Thymus (tissue), 11 donors: ENCODE measurements around the gene SLC48A1. TPM values are rescaled to one million over a fixed set of nuclear protein-coding genes. Genes with fewer than 3 reads are reported as not detected.

ENCODE experiments used
- DNase-seq, 9 donors: peaks; one replicate each; pipeline ENCODE4 v3.0.0-alpha.2; 2013; ENCODE audit warnings: low spot score in 9 of 9, low read depth in 6 of 9, missing footprints in 1 of 9
- H3K27ac ChIP-seq, 2 donors: one replicate each; pipeline ENCODE4 v1.5.1; 2013; ENCODE audit warnings: control low read depth in 1 of 2, low read depth in 1 of 2, low read length in 1 of 2, mild to moderate bottlenecking in 1 of 2, moderate library complexity in 1 of 2
- H3K27me3 ChIP-seq, 2 donors: one replicate each; pipeline ENCODE4 v1.5.1; 2013; ENCODE audit warnings: low read length in 1 of 2; ENCODE audit not compliant: control insufficient read depth in 2 of 2, insufficient read depth in 1 of 2
- H3K36me3 ChIP-seq, 2 donors: one replicate each; pipeline ENCODE4 v1.5.1; 2013; ENCODE audit warnings: low read length in 1 of 2, mild to moderate bottlenecking in 1 of 2, moderate library complexity in 1 of 2; ENCODE audit not compliant: control insufficient read depth in 2 of 2, insufficient read depth in 2 of 2
- H3K4me1 ChIP-seq, 2 donors: one replicate each; pipeline ENCODE4 v1.5.1; 2013; ENCODE audit warnings: low read length in 2 of 2; ENCODE audit not compliant: control insufficient read depth in 2 of 2, insufficient read depth in 2 of 2
- H3K4me3 ChIP-seq, 2 donors: one replicate each; pipeline ENCODE4 v1.5.1; 2013; ENCODE audit warnings: low read length in 2 of 2, control low read depth in 1 of 2, mild to moderate bottlenecking in 1 of 2
- H3K9me3 ChIP-seq, 2 donors: one replicate each; pipeline ENCODE4 v1.5.1; 2013; ENCODE audit warnings: low read length in 1 of 2, mild to moderate bottlenecking in 1 of 2; ENCODE audit not compliant: control insufficient read depth in 2 of 2, insufficient read depth in 1 of 2
- WGBS: extraction: QIAGEN DNeasy Blood & Tissue Kit; methylation state at CpG from one replicate; pipeline ENCODE4 v1.1.7; 2013; 5-methylcytosine and 5-hydroxymethylcytosine counted together
- polyA plus RNA-seq: library from polyadenylated mRNA; stranded (reverse); fragments of 200-250 nt; gene quantifications from one replicate; pipeline ENCODE4 v1.2.3, GENCODE V29; 2013
- total RNA-seq: library from RNA; stranded (reverse); fragments of 120-200 nt; gene quantifications from one replicate; pipeline ENCODE4 v1.2.4, GENCODE V29; 2013
- donor health status: healthy.

Gene SLC48A1
- total and polyA plus RNA-seq, 2 donors, result 4.5 to 9.3 TPM

DNA sequence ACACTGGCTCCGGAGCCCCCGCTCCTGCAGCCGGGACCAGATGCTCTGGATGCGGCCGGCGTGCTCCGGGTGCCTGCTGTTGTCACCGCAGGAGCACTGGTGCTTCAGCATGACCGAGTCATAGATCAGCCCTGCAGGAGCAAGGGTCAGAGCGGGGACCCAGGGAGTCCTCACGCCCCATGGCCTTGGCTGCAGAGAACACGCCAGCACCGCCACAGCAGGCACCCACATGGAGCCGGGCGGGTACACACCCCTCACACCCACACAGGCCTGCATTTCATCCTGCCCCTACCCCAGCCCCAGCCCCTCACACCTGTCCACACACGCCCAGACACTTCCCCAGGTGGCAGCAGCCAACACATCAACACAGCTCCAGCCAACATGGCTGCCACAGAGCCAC is 18.8 kb downstream of the SLC48A1 start:
- Histone ChIP-seq H3K4me1 (peaks cover 0 to 3% of the 10 kb centered on the region in 2 donors), H3K27me3 (no peaks in the 10 kb centered on the region), H3K4me3 (no peak overlapping the region), H3K9me3 (no peaks in the 10 kb centered on the region), H3K36me3 (peaks cover 98 to 99% of the 10 kb centered on the region in 2 donors), H3K27ac (no peak overlapping the region)
- WGBS, result 98% methylated on average over 16 of the region's 16 CpGs
- DNase-seq, result no peak

DNA sequence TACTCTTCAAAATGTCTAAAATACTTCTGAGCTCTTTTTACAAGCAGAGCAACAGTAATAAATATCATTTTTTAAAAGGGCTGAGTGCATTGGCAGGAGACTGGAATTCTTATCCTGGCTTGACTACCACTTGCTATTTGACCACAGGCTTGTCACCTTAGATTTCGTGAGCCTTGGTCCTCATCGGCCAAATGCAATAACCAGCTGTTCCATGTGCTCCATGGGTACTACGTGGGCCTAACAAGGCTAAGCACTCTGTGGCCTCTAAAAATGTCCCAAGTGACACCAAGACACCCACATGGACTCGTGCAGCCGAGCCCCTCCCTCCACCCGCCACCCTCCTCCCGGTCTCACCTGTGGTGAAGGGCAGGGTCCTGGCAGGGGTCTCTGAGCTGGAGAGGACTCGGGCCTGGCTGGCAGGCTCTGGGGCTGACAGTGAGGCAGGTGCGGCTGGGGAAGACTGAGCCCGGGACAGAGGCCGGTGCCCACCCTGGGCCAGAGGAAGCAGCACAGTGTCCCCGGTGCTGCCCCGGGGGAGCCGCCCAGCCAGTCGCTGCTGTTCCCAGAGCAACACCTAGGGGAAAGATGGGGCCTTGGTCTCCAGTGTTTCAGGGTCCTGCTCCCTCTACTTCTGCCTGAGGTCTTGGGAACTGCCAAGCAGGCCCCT is 20.1 kb downstream of the SLC48A1 start:
- Histone ChIP-seq H3K9me3 (no peaks in the 10 kb centered on the region), H3K4me3 (no peak overlapping the region), H3K36me3 (peaks cover 98 to 99% of the 10 kb centered on the region in 2 donors), H3K4me1 (peaks cover 4 to 9% of the 10 kb centered on the region in 2 donors), H3K27me3 (no peaks in the 10 kb centered on the region), H3K27ac (no peak overlapping the region)
- no peak for DNase-seq
- 96% methylated on average over 15 of the region's 15 CpGs for WGBS

DNA sequence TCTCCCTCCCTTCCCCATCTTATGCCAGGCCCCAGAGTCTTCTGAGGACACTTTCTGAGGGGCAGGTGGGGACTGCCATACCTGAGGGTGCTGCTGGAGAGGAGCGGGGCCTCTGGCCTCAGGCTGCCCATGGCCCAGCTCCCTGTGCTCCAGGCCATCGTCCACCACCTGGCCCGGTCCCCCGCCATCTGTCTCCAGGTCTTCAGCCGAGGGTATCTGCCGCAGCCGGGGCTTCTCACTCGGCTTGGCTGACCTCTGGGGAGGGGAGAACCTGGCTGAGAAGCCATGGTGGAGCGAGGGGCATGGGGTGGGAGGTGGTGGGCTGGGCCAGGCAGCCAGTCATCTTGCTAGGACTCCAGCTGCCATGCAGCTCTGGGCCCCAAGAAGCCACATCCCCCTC is 21.6 kb downstream of the SLC48A1 start:
- no peak overlapping the region for H3K27ac ChIP-seq
- no peaks in the 10 kb centered on the region for H3K27me3 ChIP-seq
- no peaks in the 10 kb centered on the region for H3K9me3 ChIP-seq
- H3K4me3 ChIP-seq, result no peak overlapping the region
- no peak for DNase-seq
- WGBS, result 97% methylated on average over 9 of the region's 9 CpGs
- peaks cover 96 to 99% of the 10 kb centered on the region in 2 donors for H3K36me3 ChIP-seq
- peaks cover 18 to 24% of the 10 kb centered on the region in 2 donors for H3K4me1 ChIP-seq

DNA sequence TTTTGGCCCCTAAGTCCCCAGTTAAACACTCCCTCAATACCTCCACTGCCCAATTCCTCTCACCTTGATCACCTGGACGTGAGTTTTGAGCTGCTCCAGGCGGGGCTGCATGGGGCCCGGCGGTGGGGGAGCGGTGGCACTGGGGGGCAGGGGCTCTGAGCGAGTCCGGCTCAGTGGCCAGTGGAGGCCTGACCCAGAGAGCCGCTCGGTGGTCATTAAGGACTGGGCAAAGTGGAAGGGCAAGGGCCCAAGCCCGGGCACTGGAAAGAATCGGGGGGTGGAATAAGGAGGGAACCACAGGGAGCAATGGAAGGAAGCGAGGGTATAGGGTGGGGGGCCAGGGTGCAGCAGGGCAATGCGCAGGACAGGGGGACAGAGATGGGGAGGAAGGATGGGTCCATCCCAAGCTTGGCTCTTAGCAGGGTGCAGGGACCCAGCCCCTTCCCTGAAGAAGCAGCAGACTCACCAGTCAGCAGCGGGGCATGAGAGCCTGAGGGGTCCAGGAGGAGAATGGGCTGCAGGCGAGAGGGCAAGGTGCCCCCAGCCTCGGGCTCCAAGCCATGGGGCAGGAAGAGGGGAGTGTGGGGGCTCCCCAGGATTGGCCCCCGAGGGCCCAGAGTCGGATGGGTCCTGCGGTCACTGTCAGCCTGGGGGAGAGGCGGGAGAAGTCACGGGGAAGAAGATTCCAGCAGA is 22.2 kb downstream of the SLC48A1 start:
- H3K27ac ChIP-seq, result no peak overlapping the region
- DNase-seq, result no peak
- peaks cover 95 to 99% of the 10 kb centered on the region in 2 donors for H3K36me3 ChIP-seq
- H3K4me3 ChIP-seq, result no peak overlapping the region
- H3K27me3 ChIP-seq, result no peaks in the 10 kb centered on the region
- 98% methylated on average over 21 of the region's 21 CpGs for WGBS
- peaks cover 24 to 30% of the 10 kb centered on the region in 2 donors for H3K4me1 ChIP-seq
- H3K9me3 ChIP-seq, result no peaks in the 10 kb centered on the region

DNA sequence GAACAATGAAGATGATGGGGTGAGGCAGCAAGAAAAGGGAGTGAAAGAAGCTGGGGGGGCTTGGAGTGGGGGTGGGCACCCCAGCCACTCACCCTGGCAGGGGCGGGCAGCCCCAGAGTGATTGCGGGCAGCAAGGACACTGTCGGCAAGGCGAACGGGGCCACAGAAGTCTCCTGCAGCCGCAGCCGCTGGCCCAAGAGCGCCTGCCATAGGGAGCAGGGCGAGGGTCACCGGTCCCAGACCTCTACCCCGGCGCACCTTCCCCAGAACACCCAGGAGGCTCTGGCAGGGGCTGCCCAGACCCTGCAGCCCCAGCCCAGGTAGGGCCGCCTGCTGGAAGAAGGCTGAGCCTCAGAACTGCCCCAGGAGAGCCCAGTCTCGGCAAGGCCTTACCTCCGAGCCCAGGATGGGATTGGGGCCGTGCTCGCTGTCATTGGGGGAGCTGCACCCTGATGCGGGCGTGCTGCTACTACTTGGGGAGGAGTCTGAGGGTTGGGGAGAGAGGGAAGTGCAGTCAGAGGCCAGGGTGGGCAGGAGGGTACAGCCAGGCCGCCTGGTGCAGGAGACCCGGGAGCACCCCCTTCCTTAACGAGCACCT is 22.9 kb downstream of the SLC48A1 start:
- WGBS, result 98% methylated on average over 22 of the region's 22 CpGs
- DNase-seq, result no peak

DNA sequence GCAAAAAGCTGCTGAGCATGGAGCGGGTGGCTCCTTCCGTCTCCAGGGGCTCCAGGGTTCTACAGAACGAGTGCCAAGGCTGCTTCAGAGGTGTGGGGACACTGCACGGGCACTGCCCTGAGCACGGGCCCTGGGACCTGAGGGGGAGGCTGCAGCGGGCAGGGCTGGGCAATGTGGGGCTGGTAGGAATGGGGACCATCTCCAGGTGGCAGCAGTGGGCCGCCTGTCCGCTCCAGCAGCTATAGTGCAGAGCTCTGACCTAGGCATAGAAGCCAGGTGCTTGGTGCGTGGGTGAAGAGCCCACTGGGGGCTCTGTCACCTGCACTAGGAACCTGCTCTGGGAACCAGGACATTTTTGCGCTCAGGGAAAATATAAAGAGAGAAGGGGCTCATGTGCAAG is 24.4 kb downstream of the SLC48A1 start:
- peaks cover 44 to 52% of the 10 kb centered on the region in 2 donors for H3K4me1 ChIP-seq
- no peaks in the 10 kb centered on the region for H3K27me3 ChIP-seq
- peaks cover 94 to 99% of the 10 kb centered on the region in 2 donors for H3K36me3 ChIP-seq
- H3K4me3 ChIP-seq, result no peak overlapping the region
- peak overlapping the region; percentile 25 to 79 for H3K27ac ChIP-seq
- WGBS, result 82% methylated on average over 10 of the region's 10 CpGs
- H3K9me3 ChIP-seq, result no peaks in the 10 kb centered on the region
- DNase-seq, result peak in 3 of 9 donors; percentile 51 to 69 (median 52)

More for the DNA sequence above, 22.9 kb downstream of the SLC48A1 start:
- Histone ChIP-seq H3K9me3 (no peaks in the 10 kb centered on the region), H3K27ac (no peak overlapping the region), H3K4me1 (peaks cover 31 to 37% of the 10 kb centered on the region in 2 donors), H3K36me3 (peaks cover 95 to 99% of the 10 kb centered on the region in 2 donors), H3K4me3 (no peak overlapping the region), H3K27me3 (no peaks in the 10 kb centered on the region)

DNA sequence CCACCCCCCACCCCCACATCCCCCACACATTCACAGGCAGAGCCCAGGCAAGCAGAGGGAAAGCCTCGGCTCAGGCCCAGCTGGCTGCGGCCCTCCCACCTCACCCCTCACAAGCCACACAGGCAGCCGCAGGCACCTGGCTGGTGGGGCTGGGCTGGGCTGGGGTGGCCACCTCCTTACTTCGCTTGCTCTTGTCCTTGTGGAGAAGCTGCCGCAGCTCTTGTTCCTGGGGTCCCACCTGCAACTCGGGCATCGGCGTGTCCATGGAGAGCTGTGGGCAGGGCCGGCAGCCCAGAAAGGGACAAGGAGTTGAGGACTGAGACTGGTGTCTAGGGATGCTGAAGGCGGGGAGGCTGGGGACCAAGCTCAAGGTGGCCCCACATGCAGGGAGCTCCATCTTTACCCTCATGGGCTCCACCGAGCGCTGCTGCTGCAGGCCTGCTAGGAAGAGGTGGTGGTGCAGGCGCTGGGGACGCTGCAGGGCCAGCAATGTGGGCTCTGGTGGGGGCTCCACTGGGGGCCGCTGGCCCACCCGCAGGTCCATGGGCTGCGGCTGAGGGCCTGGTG is 25.4 kb downstream of the SLC48A1 start:
- DNase-seq, result peak in 3 of 9 donors; percentile 46 to 69 (median 61)
- WGBS, result 44% methylated on average over 17 of the region's 17 CpGs
- peaks cover 54 to 62% of the 10 kb centered on the region in 2 donors for H3K4me1 ChIP-seq
- peaks cover 96 to 99% of the 10 kb centered on the region in 2 donors for H3K36me3 ChIP-seq
- no peaks in the 10 kb centered on the region for H3K27me3 ChIP-seq
- no peaks in the 10 kb centered on the region for H3K9me3 ChIP-seq
- H3K4me3 ChIP-seq, result no peak overlapping the region
- H3K27ac ChIP-seq, result peak overlapping the region; percentile 53 to 79

DNA sequence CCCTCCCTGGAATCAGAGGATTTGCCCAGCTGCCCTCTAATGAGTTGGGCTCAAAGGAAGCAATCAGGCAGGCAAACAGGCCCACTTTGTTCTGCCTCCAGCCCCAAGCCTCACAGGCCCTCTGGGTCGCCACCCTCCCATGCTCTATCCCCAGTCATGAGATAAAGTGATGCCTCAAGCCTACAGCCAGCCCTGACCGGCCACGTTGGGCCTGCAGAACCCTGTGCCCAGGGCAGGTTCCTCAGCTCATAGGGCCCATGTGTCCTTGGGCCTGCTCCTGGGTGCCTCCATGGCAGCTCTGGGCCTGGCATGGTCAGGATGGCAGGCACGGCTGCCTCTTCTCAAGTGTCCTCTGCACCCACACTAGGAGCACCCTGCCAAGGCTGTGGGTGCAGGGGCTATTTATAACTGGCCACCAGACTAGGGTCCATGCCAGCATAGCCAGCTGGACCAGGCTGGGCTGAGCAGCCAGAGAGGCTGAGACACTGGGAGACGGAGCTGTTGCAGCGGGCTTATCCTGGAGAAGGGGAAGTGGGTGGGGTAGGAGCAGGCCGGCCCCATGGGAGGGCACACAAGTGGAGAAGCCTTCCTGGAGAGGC is 26.4 kb downstream of the SLC48A1 start:
- DNase-seq, result no peak
- WGBS, result 95% methylated on average over 7 of the region's 7 CpGs
- H3K9me3 ChIP-seq, result no peaks in the 10 kb centered on the region
- peak overlapping the region; percentile 25 to 79 for H3K27ac ChIP-seq
- H3K27me3 ChIP-seq, result no peaks in the 10 kb centered on the region
- peaks cover 64 to 72% of the 10 kb centered on the region in 2 donors for H3K4me1 ChIP-seq
- no peak overlapping the region for H3K4me3 ChIP-seq
- H3K36me3 ChIP-seq, result peaks cover 96 to 99% of the 10 kb centered on the region in 2 donors
